Stomach (tissue), 9 donors: ENCODE results near the gene ATP8A2. TPM values are rescaled to one million over a fixed set of nuclear protein-coding genes. Genes with fewer than 3 reads are reported as not detected.
"Not testable (repeated sequence)": the region's sequence is repeated elsewhere in the genome, so short reads cannot be mapped to it uniquely, and the experiment has no call there.

ENCODE experiments used
- DNase-seq, 2 donors: peaks; one replicate each; pipeline versions ENCODE4 v3.0.0 to v3.0.0-alpha.2; 2013 to 2019
- H3K27ac ChIP-seq, 5 donors: fragments of 200-600 bp in 4 of 5; sonication (generic) in 4 of 5; one replicate each; pipeline ENCODE4 v1.5.1; 2013 to 2019; ENCODE audit warnings: mild to moderate bottlenecking in 1 of 5, moderate library complexity in 1 of 5
- H3K27me3 ChIP-seq, 3 donors: fragments of 200-600 bp; sonication (generic); one replicate each; pipeline ENCODE4 v1.5.1; 2017 to 2019; ENCODE audit warnings: mixed run types in 1 of 3
- H3K36me3 ChIP-seq, 4 donors: fragments of 200-600 bp; sonication (generic); 1 replicate in 3 of 4; 2 replicates in 1 of 4; pipeline ENCODE4 v1.5.1; 2016 to 2019
- H3K4me1 ChIP-seq, 4 donors: fragments of 200-600 bp; sonication (generic); one replicate each; pipeline ENCODE4 v1.5.1; 2016 to 2019
- H3K4me3 ChIP-seq, 4 donors: fragments of 200-600 bp; sonication (generic) in 3 of 4; one replicate each; pipeline ENCODE4 v1.5.1; 2016 to 2019; ENCODE audit warnings: mild to moderate bottlenecking in 1 of 4
- H3K9me3 ChIP-seq, 4 donors: fragments of 200-600 bp; sonication (generic); one replicate each; pipeline ENCODE4 v1.5.1; 2016 to 2019
- CTCF ChIP-seq, 7 experiments: fragments of 450-650 bp in 4 of 7; fragments of 200-600 bp in 3 of 7; sonication (generic) in 3 of 7; IDR thresholded peaks; one replicate each; pipeline ENCODE4 v1.5.1; 2016 to 2019; ENCODE audit warnings: antibody characterized with exemption in 7 of 7, control low read depth in 2 of 7, mild to moderate bottlenecking in 1 of 7
- EP300 ChIP-seq: sonication (generic); formaldehyde crosslinking; IDR thresholded peaks from one replicate; pipeline ENCODE4 v1.6.1; 2017; ENCODE audit warnings: antibody characterized with exemption
- POLR2A ChIP-seq, 4 donors: fragments of 450-650 bp; IDR thresholded peaks; one replicate each; pipeline ENCODE4 v1.6.1; 2016; ENCODE audit warnings: antibody characterized with exemption in 4 of 4, control low read depth in 2 of 4, mild to moderate bottlenecking in 1 of 4, moderate library complexity in 1 of 4
- POLR2AphosphoS5 ChIP-seq, 3 donors: sonication (generic); formaldehyde crosslinking; IDR thresholded peaks; one replicate each; pipeline ENCODE4 v1.6.1; 2016; ENCODE audit warnings: antibody characterized with exemption in 3 of 3
- WGBS, 5 donors: extraction: QIAGEN DNeasy Blood & Tissue Kit in 3 of 5; methylation state at CpG; one replicate each; pipeline versions ENCODE4 v1.1.5 to v1.1.7; 2013 to 2018; 5-methylcytosine and 5-hydroxymethylcytosine counted together
- intact Hi-C: fragments of 100-400 bp; cut with DNase I; formaldehyde crosslinking; loops from one replicate; pipeline ENCODE4 v1.15.1; 2023; ENCODE audit warnings: low total_unique reads
- polyA plus RNA-seq, 3 donors: library from polyadenylated mRNA; stranded (reverse); fragments of 200-250 nt; gene quantifications; one replicate each; pipeline ENCODE4 v1.2.3, GENCODE V29; 2013
- total RNA-seq, 5 donors: library from RNA; depleted of rRNA; stranded (reverse); fragments of >200 nt; gene quantifications; one replicate each; pipeline versions ENCODE4 v1.1.0 to v1.2.3, GENCODE V29; 2014 to 2016
- donor health status: healthy with polysubstance abuse.
- donor health status: Bipolar disorder and iron deficiency.
- donor health status: healthy.

ATP8A2 gene
- total and polyA plus RNA-seq, 8 donors: 0.12 to 3.5 (median 0.20) TPM; not detected in 3

DNA sequence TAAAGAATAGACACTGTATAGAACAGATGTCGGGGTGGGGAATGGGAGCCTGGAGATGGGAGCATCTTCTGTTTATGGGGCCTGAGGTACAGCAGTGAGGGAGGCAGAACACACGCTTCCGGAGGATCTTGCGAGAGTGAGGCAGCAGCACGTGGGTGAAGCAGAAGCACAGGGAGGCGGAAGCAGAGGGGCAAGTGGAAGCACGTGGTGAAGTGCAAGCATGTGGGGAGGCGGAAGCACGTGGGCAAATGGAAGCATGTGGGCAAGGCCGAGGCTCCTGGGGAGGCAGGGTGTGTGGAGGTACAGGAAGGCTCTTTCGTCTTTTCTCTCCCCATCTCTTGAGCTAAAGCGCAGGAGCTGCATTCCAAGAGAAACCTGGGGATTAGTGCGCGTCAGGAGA, 198.4 kb downstream of the ATP8A2 start:
- Histone ChIP-seq H3K9me3 (no peaks in the 10 kb centered on the region), H3K36me3 (no peaks in the 10 kb centered on the region), H3K27me3 (peaks cover 0 to 5% (median 0%) of the 10 kb centered on the region in 3 donors), H3K4me1 (no peaks in the 10 kb centered on the region), H3K4me3 (no peak overlapping the region), H3K27ac (no peak overlapping the region)
- WGBS, 5 donors: 80 to 91% (median 86%) methylated on average over 14 of the region's 14 CpGs
- DNase-seq: no peak
- intact Hi-C loops: no loop called here
- TF ChIP-seq POLR2A (IDR thresholded peaks at IDR 0.05) (no peak), EP300 (no peak), CTCF (IDR thresholded peaks at IDR 0.05) (no peak), POLR2AphosphoS5 (IDR thresholded peaks at IDR 0.05) (no peak)

GRCh38 chr13:25571237-25571636, 199.5 kb downstream of the ATP8A2 start:
- H3K9me3 ChIP-seq: no peaks in the 10 kb centered on the region
- H3K4me3 ChIP-seq: no peak overlapping the region
- no peaks in the 10 kb centered on the region for H3K4me1 ChIP-seq
- 87 to 98% (median 89%) methylated on average over 2 of the region's 2 CpGs for WGBS, 5 donors
- no peaks in the 10 kb centered on the region for H3K36me3 ChIP-seq
- no peak for TF ChIP-seq EP300
- no peak for TF ChIP-seq CTCF (IDR thresholded peaks at IDR 0.05)
- DNase-seq: no peak
- H3K27me3 ChIP-seq: peaks cover 0 to 5% (median 0%) of the 10 kb centered on the region in 3 donors
- intact Hi-C loops: no loop called here
- no peak overlapping the region for H3K27ac ChIP-seq

GRCh38 chr13:25572171-25572570, 200.4 kb downstream of the ATP8A2 start:
- intact Hi-C loops, DNase-seq: not testable (repeated sequence)

DNA sequence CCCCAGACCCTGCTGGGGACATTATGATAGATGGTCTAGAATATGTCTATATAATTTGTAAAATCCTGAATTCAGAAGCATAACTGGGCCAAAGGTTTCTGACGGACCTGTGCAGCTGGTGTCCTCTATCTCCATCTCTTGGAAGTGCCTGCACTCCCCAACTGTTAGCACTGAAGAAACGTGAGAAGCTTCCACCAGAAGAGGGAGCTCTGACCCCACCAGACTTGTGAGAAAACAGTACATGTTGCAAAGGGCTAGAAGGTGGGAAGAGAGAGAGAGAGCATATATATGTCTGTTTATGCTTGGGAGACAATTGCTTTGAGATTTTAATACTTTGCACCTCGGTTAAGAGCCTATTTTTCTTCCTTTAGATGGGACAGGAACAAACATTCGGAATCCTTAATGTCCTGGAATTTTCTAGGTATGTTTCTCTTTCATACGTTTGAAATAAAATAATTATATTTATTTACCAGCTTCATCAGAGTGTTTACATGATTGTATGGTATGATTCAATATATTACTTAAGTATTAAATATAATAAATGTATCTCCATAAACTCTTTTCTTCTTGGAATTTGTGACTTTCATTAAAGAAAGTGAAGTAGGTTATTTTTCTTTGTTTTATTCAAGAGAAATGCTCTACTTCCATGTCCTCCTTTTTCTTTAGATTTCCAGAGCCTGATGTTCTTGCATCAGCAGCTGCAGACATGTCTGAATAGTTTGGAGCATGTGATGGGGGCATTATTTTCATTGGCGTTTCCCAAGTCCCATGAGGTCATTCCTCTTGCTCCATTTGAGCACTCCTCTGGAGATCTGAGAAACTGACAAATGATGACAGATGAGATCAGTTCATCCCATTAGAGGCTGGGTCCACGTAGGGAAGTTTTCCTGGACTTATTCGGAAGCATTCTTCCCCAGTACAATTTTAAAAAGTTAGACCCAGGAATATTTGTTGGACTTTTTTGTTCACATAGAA, 202.9 kb downstream of the ATP8A2 start:
- no peaks in the 10 kb centered on the region for H3K4me1 ChIP-seq
- H3K27ac ChIP-seq: no peak overlapping the region
- intact Hi-C loops: loop anchor here (2.0 kb wide), 1 partner anchor 496 kb away; no protein-coding TSS in a partner anchor
- peak; percentile 81 to 95 for DNase-seq
- no peaks in the 10 kb centered on the region for H3K36me3 ChIP-seq
- no peaks in the 10 kb centered on the region for H3K27me3 ChIP-seq
- H3K4me3 ChIP-seq: no peak overlapping the region
- TF ChIP-seq CTCF (IDR thresholded peaks at IDR 0.05) (peak in 5 of 7 experiments; percentile 51 to 80 (median 64)), EP300 (no peak)
- 23 to 32% (median 30%) methylated on average over 8 of the region's 8 CpGs for WGBS, 5 donors
- no peaks in the 10 kb centered on the region for H3K9me3 ChIP-seq

More at GRCh38 chr13:25572171-25572570, 200.4 kb downstream of the ATP8A2 start:
- not testable (repeated sequence) for H3K4me3 ChIP-seq, H3K4me1 ChIP-seq, H3K36me3 ChIP-seq, H3K9me3 ChIP-seq, H3K27ac ChIP-seq, H3K27me3 ChIP-seq
- 82 to 90% (median 86%) methylated on average over 8 of the region's 8 CpGs for WGBS, 5 donors

DNA sequence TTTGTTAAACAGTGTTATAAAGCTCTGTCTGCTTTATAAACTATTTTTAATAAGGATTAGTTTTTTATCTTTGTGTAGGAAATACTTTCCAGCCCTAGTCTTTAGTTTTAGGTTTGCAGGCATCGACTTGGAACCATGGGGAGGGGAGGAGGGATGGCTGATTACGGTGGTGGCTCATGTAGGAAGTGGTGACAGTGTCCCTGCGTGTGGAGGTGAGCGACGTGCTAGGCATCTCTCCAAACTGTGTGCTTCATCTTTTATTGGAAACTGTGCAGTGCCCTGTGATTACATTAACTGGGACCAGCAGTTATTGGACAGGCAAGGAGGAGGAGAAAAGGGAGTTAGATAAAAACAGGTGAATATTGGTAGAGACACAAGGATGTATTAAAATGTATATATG, 203.8 kb downstream of the ATP8A2 start:
- intact Hi-C loops: loop anchor here (2.0 kb wide), 1 partner anchor 495 kb away; no protein-coding TSS in a partner anchor
- Histone ChIP-seq H3K4me1 (no peaks in the 10 kb centered on the region), H3K4me3 (no peak overlapping the region), H3K36me3 (no peaks in the 10 kb centered on the region), H3K27me3 (no peaks in the 10 kb centered on the region), H3K9me3 (no peaks in the 10 kb centered on the region), H3K27ac (no peak overlapping the region)
- no peak for DNase-seq
- TF ChIP-seq CTCF (IDR thresholded peaks at IDR 0.05): no peak
- no peak for TF ChIP-seq POLR2AphosphoS5 (IDR thresholded peaks at IDR 0.05)
- no peak for TF ChIP-seq EP300
- TF ChIP-seq POLR2A (IDR thresholded peaks at IDR 0.05): no peak
- WGBS, 5 donors: 50 to 66% (median 62%) methylated on average over 5 of the region's 5 CpGs
